ENCODE data around the gene CHRNB2.

GRCh38 chr1:154551474-154551873, 16.1 kb upstream of the CHRNB2 start:
- no peak for TF ChIP-seq EZH2 (IDR thresholded peaks at IDR 0.05; ENCODE audit: borderline replicate concordance, insufficient read depth, low read length, poor library complexity, severe bottlenecking)
- TF ChIP-seq CTCF (IDR thresholded peaks at IDR 0.05; ENCODE audit: poor library complexity, severe bottlenecking): no peak

All from neural cell (in vitro differentiated cells).